Measurements from ENCODE around the gene BTBD7.

- TF ChIP-seq PATZ1 (CRISPR knock-in tag; IDR thresholded peaks at IDR 0.05; ENCODE audit: borderline replicate concordance) (no peak), GLIS3 (CRISPR knock-in tag; IDR thresholded peaks at IDR 0.05) (no peak), CSDC2 (CRISPR knock-in tag; IDR thresholded peaks at IDR 0.05) (no peak), RARB (CRISPR knock-in tag; IDR thresholded peaks at IDR 0.05) (no peak), ZFP3 (CRISPR knock-in tag; IDR thresholded peaks at IDR 0.05) (no peak), TCF4 (CRISPR knock-in tag; IDR thresholded peaks at IDR 0.05; ENCODE audit: borderline replicate concordance) (no peak), ARNTL (CRISPR knock-in tag; IDR thresholded peaks at IDR 0.05; ENCODE audit: borderline replicate concordance, low read depth) (no peak), ZNF8 (CRISPR knock-in tag; IDR thresholded peaks at IDR 0.05) (no peak), POU6F1 (CRISPR knock-in tag; IDR thresholded peaks at IDR 0.05; ENCODE audit: borderline replicate concordance, low read depth) (no peak), TSHZ2 (CRISPR knock-in tag; IDR thresholded peaks at IDR 0.05) (no peak), ISL1 (CRISPR knock-in tag; IDR thresholded peaks at IDR 0.05) (no peak)
These were observed 1.7 kb downstream of the BTBD7 start for GRCh38 chr14:93331002-93331727.
